IPS-NIHi7 (cell line): ENCODE measurements around the gene PKN2.
"Not testable (repeated sequence)": the region's sequence is repeated elsewhere in the genome, so short reads cannot be mapped to it uniquely, and the experiment has no call there.

Experiments
- DNase-seq: peaks from one replicate; pipeline ENCODE4 v3.0.0; 2012; ENCODE audit warnings: mixed read lengths; ENCODE audit errors: extremely low spot score

The PKN2 gene

DNA sequence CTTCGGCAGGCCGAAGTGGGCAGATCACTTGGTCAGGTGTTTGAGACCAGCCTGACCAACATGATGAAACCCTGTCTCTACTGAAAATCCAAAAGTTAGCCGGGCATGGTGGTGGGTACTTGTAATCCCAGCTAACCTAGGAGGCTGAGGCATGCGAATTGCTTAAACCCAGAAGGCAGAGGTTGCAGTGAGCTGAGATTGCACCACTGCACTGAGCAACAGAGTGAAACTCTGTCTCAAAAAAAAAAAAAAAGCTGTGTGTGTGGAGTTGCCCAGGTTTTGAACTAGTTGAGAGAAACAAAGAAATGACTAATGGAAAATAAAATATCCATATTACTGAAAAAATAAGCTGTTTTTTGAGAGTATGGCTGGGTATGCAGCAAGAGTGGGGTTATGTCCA, 107.1 kb downstream of the PKN2 start:
- no peak for DNase-seq

DNA sequence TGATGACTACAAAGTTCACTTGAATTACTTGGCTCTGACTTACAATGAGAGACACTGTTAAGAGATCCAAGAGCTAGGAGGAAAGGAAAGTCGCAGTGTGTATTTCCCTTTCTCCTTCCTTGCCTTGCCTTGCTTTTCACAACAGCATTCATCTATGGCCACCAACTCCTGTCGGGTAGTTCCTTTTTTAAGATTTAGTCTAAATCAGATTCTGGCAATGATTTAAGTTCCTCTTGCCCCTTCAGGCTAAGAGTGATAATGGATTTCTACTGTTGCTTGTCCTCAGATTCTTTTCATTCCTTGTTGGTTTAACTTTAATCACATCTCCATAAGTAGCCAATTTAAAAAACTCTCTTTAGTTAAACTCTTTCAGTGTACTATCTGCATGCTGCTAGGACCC, 115.4 kb downstream of the PKN2 start:
- DNase-seq = no peak

DNA sequence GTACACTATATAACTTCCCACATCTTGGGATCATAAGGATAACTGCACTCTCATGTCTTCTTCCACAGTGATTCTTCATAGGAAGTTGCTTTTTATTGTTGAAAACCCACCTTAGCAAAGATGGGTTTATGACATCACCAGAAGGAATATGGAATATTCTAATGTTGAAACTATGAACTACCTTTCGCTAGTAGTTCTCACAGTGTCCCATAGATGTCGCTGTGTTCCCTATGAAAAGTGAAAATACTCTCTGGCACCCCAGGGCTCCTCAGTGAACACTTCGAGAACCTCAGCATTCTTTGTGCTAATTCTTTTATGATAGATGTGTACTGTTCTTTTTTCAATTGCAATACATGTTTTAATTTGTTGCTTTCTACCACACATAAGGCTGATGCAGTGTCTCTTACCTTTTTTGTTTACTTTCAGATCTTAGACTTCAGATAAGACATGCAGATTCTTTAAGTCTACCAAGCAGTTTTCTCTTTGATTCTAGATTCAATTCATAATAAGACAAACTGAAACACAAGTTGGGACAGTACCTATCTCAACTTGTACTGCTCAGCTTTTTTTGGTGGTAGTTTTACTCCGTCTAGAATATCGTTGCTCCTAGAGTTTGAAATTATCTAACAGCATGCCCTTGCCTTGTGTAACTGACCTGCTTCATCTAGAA, 116.4 kb downstream of the PKN2 start:
- peak; percentile 29 for DNase-seq

DNA sequence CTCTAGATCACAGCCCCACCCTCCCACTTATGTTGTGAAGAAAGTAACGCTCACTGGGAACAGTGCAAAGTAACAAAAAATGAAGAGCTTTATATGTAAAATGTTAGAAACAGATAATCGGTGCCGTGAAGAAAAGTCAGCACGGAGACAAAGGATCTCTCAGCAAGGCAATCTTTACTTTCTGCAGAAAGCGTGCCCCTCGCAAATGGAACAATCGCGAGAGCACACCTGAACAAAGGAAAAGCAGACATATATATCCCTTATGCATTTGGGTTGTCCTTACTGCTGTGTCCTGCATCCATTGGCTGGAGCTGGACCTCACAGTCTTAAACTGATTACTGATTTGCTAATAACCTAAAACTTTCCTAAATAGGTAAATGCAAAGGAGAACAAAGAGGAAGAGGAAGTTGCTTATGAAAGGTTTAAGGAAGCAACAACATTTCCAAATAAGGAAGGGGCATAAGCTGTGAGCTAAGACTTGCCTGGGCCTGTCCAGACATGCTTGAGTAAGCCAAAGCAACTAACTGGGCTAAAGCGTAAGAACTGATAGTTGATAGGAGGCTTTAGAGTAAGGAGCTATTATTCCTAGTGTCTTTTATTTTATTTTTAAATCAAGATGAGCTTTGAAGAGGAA, 117.6 kb downstream of the PKN2 start:
- no peak for DNase-seq

DNA sequence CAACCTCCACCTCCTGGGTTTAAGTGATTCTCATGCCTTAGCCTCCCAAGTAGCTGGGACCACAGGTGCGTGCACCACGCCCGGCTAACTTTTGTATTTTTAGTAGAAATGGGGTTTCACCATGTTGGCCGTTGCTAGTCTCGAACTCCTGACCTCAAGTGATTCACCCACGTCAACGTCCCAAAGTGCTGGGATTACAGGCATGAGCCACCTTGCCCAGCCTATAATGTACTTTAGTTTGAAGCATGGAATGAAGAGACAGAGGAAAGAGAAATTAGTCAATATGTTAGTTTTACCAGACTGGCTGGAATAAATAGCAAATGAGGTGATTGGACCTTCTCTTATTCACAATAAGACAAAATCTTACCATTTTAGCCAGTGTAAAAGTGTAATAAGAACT, 118.3 kb downstream of the PKN2 start:
- DNase-seq = no peak

DNA sequence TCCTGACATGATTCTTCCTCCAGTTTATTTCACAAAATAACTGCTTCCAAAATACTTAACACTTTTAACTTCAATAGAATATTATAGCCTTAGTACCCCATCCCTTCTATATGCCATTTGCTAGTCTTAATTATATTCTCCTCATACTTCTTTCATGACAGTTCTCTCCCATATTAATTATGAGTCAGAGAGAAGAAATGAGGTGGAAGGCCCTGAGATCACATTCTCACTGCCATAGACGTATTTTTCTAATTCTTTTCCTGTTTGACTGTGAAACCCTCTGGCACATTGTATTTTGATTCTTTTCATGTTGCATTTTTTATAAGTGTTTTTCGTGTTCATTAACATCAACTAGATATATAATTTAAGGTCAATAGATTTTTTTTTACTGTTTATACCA, 118.9 kb downstream of the PKN2 start:
- DNase-seq = no peak

DNA sequence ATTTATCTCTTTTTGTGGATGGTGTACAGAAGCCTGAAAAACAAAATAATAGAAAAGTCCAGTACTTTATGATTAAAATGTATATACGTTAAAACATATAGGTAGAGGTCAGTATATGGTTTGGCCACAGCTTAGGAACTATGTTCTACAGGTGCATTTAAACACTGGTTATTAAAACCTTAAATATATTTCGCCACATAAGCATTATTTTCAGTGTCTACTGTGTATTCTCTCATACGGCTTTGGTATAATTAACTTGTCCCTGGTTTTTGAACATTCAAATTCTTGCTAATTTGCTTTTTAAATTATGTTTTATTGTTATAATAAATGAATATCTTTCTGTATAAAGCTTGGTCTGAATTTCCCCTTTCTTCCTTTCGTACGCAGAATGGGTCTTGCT, 119.4 kb downstream of the PKN2 start:
- DNase-seq = no peak

DNA sequence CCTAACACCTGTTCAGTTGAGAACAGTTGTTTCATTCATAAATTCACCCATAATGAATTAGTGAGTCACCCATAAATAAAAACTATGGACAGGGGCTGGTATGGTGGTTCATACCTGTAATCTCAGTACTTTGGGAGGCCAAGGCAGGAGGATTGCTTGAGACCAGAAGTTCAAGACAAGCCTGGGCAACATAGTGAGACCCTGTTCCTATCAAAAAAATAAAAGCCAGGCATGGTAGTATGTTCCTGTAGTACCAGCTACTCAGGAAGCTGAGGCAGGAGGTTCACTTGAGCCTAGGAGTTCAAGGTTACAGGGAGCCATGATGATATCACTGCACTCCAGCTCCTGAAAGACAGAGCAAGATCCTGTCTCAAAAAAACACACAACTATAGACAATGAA, 128.3 kb downstream of the PKN2 start:
- no peak for DNase-seq

DNA sequence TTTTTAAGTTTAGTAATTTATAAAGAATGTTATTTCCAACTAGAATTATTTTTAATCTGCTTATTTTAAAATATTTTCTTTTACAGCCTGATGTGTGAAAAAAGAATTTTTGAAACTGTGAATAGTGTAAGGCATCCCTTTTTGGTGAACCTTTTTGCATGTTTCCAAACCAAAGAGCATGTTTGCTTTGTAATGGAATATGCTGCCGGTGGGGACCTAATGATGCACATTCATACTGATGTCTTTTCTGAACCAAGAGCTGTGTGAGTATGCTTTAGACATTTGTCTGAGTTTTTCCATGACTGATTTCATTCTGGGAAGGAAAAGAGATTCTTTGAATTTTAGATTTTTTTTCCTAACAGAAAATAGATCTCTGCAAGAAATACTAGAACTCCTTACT, 129.4 kb downstream of the PKN2 start:
- DNase-seq = no peak

DNA sequence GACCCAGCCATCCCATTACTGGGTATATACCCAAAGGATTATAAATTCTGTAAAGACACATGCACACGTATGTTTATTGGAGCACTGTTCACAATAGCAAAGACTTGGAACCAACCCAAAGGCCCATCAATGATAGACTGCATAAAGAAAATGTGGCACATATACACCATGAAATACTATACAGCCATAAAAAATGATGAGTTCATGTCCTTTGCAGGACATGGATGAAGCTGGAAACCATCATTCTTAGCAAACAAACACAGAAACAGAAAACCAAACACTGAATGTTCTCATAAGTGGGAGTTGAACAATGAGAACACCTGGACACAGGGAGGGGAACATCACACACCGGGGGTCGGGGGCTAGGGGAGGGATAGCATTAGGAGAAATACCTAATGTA, 135.6 kb downstream of the PKN2 start:
- not testable (repeated sequence) for DNase-seq

DNA sequence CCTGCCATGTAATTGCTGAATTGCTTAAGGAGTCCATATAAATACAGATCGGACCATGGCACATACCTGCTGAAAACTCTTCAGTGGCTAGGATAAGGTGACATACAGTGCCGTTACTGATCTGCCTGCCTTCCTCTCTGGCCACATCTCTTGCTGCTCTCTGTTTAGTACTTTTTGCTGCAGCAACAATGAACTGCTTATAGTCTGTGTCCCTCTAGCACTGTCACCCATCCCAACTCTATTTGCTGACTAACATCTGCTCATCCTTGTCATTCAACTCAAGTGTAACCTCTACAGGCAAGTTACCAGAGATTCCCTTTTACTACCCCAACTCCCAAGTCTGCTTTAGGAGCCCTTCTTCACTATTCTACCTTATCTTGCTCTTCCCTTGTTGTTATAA, 141.6 kb downstream of the PKN2 start:
- no peak for DNase-seq

DNA sequence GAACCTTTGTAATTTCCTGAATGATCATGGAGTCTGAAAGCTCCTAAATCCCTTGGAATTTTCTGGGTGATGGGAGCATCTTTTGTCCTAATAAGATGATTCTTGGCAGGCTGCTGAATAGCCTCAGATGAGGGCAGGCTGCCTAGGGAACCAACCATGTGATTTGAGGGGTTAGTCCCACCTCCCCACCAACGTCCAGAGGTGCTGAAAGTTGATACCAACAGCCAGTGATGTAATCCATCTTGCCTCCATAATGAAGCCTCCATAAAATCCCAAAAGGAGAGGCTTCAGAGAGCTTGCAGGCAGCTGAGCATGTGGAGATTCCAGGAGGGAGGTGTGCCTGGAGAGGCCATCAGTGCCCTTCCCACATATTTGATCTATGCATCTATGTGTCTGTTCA, 163.6 kb downstream of the PKN2 start:
- DNase-seq = peak; percentile 24

DNA sequence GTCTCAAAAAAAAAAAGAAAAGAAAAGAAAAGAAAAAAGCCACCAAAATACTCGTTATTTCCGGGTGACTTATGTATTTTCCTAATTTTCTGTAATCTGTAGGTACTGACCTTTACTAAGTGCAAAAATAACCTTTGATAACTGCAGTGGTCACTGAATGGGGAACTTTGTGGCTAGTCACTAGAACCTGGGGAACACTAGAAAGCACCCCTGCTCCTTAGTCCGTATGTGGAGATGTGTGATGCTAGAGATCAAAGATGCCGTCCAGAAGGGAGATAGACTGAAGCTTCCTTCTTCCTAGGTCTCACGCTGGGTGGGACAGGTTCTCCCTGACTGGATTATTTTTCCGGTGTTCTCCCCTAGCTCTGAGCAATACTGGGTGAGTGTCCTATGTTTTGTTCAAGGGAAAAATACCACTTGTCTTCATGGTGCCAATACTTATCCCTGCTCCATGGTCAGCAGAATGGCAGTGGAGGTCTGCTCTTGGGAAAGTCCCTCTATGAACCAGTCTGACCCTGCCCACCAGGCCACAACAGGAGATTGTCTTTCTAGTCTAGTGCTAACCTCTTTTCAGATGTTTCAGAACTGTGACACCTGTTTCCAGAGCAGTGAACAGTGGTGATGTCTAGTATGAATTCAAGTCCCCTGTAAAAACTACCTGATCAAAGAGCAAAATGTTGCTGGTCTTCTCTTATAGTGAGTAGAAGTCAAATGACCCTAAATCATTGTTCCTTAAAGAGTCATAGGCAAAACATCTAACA, 167.4 kb downstream of the PKN2 start:
- no peak for DNase-seq

DNA sequence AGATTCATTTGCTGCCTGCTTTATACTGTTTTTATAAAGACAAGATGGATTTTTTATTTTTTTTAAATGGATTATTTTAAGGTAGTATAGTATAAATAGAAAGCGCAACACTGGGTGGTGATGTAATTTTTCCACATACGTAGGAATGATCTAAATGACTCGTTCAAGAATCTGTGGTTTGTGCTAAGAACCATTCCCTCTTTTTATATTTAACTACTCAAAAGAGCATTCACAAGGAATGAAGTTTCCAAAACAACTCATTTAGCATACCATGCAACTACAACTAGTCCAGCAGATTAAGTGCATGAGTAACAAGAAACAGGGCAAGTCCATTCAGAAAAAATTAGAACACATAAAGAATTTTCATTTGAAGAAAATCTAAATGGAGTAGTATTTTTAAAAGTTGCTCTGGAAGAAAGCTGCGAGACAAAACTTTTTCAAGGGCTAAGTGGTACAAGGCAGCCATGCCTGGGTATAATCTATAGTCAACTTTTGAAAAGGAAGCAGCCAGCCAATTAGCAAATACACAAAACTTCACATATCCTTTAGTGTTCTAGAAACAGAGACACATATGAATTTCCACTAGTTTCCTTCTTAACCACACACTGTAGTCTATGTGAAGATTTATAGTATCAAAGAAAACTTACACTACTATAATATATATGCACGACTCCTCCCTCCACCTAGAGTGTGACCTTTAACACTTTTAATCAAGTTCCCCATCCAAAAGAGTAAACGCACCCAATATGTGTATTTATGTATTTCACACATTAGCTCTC, 183.9 kb downstream of the PKN2 start:
- DNase-seq = no peak

DNA sequence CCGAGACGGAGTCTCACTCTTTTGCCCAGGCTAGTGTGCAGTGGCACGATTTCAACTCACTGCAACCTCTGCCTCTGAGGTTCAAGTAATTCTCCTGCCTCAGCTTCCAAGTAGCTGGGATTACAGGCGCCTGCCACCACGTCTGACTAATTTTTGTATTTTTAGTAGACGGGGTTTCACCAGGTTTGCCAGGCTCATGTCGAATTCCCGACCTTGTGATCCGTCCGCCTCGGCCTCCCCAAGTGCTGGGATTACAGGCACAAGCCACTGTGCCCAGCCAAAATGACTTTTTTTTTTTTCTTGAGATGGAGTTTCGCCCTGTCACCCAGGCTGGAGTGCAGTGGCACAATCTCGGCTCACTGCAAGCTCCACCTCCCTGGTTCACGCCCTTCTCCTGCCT, 185.6 kb downstream of the PKN2 start:
- DNase-seq = not testable (repeated sequence)

DNA sequence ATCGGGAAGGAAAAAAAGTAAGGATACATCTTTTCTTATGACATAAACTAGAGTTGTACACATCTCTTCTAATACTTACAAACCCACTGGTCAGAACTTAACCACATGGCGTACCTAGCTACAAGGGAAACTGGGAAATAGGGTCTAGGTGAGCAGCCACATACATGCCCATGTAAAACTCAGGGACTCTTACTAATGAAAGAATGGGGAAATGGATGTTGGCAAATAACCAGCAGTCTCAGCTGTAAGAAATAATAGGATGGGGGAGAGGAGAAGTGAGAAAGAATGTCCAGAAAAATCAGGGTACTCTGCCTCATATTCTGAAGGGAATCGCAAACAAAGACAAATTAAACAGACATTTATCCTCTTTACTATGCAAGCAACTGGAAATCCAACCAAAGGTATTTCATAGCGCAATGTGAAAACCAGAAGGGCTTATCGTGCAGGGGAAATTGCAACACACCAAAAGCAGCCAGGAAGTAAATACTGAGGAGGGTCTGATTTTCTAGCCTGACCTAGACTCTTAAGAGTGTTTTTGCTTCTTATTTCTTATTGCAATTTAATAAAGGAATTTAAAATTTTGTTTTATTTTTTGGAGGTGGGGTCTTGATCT, 189.8 kb downstream of the PKN2 start:
- no peak for DNase-seq

DNA sequence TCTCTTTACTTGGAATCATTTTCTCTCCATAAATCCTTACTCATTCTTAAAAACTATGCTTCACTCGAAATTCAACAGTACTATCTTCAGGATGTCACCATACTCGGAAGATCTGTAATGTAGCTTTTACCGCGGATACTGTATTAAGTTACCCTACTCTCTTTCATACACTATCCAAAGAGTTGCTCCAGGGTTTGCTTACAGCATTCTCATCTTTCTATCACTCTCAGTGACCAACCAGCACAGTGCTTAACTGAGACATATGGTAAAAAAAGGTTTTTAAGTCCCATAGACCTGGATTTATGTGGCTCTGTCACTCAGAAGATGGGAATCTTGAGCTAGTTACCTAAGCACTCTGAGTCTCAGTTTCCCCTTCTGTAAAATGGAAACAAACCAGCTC, 191.5 kb downstream of the PKN2 start:
- DNase-seq = no peak

DNA sequence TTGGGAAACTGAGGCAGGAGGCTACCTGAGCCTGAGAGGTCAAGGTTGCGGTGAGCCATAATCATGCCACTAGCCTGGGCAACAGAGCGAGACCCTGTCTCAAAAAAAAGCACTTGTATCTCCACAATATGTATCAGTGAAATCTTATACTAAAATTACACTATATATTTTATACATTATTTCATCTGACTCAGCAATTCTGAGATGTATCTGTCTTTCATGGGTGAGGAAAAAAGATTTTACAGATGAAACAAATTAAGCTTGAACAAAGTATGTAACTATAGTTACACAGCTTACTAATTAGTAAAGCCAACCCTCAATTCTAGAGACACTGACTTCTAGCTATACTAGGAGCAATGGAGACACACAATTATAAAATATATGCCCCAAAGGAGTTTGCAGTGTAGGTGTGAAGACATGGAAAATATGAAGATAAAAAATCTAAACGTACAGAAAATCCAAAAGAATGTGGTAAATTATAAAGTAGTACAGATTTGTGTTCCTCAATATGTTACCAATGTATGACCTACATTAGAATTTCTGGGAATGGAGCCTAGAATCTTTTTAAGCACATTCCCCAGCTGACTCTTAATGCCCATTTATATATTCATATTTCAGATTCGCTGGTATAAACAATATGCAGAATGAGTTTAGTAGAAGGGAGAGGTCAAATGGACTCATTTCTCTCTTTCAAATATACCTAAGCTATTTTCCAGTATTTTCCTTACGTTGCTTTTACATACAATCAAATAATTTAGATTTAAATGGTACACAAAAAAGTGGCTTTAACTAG, 192.7 kb downstream of the PKN2 start:
- DNase-seq = no peak

DNA sequence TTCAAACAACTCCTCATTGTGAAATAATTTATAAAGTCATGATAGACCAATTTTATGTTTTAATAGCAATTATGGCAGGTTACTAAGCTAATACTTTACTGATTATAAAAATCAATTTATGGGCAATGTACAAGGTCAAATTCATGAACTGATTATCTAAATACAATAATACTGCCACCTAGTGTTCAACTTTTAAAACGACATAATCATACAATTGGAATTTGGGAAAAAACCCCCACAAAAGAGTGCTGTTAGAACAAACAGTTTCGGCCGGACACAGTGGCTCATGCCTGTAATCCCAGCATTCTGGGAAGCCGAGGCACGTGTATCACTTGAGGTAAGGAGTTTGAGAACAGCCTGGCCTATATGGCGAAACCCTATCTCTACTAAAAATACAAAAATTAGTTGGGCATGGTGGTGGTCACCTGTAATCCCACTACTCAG, 193.3 kb downstream of the PKN2 start:
- peak; percentile 22 for DNase-seq

DNA sequence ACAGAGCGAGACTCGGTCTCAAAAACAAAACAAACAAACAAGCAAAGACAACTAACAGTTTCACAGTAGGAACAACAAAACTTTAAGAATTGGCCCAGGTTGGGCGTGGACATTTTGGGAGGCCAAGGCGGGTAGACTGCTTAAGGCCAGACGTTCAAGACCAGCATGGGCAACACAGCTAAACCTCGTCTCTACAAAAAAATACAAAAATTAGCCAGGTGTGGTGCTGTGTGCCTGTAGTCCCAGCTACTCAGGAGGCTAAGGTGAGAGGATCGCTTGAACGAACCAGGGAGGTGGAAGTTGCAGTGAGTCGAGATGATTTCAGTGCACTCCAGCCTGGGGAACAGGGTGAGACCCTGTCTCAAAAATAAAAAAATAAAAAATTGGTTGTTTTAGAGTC, 193.8 kb downstream of the PKN2 start:
- no peak for DNase-seq

DNA sequence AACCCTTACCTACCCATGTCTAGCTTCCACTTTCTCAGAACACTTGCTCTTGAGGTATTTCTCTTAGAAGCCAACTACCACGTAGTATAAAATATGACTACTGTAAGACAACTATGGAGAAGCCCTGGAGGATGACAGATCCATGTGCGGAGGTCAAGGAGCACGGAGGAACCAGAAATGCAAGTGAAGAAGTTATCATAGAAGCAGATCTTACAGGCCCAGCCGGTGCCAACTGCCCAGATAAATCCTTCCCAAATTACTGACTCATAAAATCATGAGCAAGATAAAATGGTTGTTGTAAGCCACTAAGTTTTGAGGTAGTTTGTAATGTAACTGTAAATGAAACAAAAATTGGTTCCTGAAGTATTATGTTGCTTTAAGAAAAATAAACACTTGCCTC, 194.7 kb downstream of the PKN2 start:
- DNase-seq = no peak
